ENCODE results near the gene RDH5.

RDH5 gene

GRCh38 chr12:55720071-55720564 lies at the start of gene RDH5:
TSS of gene RDH5 (plus strand) at chr12:55720393. CDS start at chr12:55721185, 792 bp downstream.
- DNase-seq (ENCODE audit: low read depth), result no peak

- no peak for DNase-seq (ENCODE audit: low read depth)
These were observed 48.4 kb upstream of the RDH5 start for GRCh38 chr12:55671746-55672145.

- DNase-seq (ENCODE audit: low read depth), result no peak
These were observed 46.6 kb upstream of the RDH5 start for GRCh38 chr12:55673638-55674037.

GRCh38 chr12:55675666-55676065 lies 44.5 kb upstream of the RDH5 start:
- no peak for DNase-seq (ENCODE audit: low read depth)

- DNase-seq (ENCODE audit: low read depth), result no peak
These were observed 43.5 kb upstream of the RDH5 start for GRCh38 chr12:55676707-55677106.

- no peak for DNase-seq (ENCODE audit: low read depth)
These were observed 40.5 kb upstream of the RDH5 start for GRCh38 chr12:55679691-55680090.

- DNase-seq (ENCODE audit: low read depth), result no peak
These were observed 38.8 kb upstream of the RDH5 start for GRCh38 chr12:55681142-55682077.

GRCh38 chr12:55682087-55682796 lies 38.0 kb upstream of the RDH5 start:
- DNase-seq (ENCODE audit: low read depth), result no peak

GRCh38 chr12:55683676-55684075 lies 36.5 kb upstream of the RDH5 start:
- DNase-seq (ENCODE audit: low read depth), result no peak

- DNase-seq (ENCODE audit: low read depth), result no peak
These were observed 35.3 kb upstream of the RDH5 start for GRCh38 chr12:55684761-55685370.

- no peak for DNase-seq (ENCODE audit: low read depth)
These were observed 34.5 kb upstream of the RDH5 start for GRCh38 chr12:55685671-55686070.

GRCh38 chr12:55686366-55687010 lies 33.7 kb upstream of the RDH5 start:
- DNase-seq (ENCODE audit: low read depth), result no peak

GRCh38 chr12:55687746-55688145 lies 32.4 kb upstream of the RDH5 start:
- DNase-seq (ENCODE audit: low read depth), result no peak

GRCh38 chr12:55688716-55689655 lies 31.2 kb upstream of the RDH5 start:
- DNase-seq (ENCODE audit: low read depth), result no peak

GRCh38 chr12:55692631-55693322 lies 27.4 kb upstream of the RDH5 start:
- no peak for DNase-seq (ENCODE audit: low read depth)

GRCh38 chr12:55693323-55694187 lies 26.6 kb upstream of the RDH5 start:
- DNase-seq (ENCODE audit: low read depth), result no peak

GRCh38 chr12:55694188-55694515 lies 26.0 kb upstream of the RDH5 start:
- DNase-seq (ENCODE audit: low read depth), result no peak

GRCh38 chr12:55694651-55695050 lies 25.5 kb upstream of the RDH5 start:
- no peak for DNase-seq (ENCODE audit: low read depth)

- DNase-seq (ENCODE audit: low read depth), result no peak
These were observed 24.8 kb upstream of the RDH5 start for GRCh38 chr12:55695349-55695748.

All from activated T-helper 1 cell treated with Interleukin-2 at 50 U/mL for 16 hours (primary cell).